Ramos (cell line): ENCODE measurements around the gene SOHLH1.

Source experiments
- in situ Hi-C: fragments of 300-500 bp; cut with MboI; formaldehyde crosslinking; loops from one replicate; pipeline ENCODE4 v1.14.3; 2022; ENCODE audit warnings: low sequenced_read_pairs; ENCODE audit not compliant: unreplicated experiment

Gene SOHLH1

DNA sequence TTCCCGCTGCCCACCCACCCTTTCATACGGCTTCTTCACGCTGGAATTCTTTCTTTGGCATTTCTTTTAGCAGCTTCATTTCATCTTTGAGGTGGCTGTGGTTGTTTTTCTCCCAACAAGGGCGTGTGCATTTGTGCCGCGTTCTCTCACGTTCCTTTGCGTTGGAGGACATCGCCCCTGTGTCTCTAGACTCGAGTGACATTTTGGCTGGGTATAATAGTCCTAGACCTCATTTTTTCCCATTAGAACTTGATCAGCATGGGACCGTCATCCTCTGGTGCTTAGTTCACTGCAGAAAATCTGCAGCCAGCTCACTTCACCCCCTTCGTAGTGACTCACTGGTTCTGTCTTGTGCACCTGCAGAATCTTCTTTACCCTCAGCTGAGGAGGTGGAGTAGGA lies 32.2 kb upstream of the SOHLH1 start:
- in situ Hi-C loops, result no loop called here

DNA sequence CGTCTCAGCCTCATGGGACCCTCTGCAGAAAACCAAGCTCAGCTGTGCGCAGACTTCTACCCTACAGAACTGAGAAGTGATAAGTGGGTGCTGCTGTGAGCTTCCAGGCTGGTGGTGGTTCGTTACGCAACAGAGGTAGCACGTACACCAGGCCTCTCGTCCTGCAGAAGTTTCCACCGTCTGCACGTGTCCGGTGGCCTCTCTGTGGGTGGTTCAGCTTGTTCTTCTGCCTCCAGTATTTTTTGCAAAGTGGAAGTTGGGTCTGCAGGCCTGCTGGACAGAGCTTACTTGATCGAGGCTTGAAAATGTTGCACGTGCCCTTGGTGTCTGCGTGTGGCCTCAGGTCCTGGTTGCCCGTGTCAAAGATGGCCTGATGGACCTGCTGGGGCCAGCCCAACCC lies 30.2 kb upstream of the SOHLH1 start:
- in situ Hi-C loops, result no loop called here

DNA sequence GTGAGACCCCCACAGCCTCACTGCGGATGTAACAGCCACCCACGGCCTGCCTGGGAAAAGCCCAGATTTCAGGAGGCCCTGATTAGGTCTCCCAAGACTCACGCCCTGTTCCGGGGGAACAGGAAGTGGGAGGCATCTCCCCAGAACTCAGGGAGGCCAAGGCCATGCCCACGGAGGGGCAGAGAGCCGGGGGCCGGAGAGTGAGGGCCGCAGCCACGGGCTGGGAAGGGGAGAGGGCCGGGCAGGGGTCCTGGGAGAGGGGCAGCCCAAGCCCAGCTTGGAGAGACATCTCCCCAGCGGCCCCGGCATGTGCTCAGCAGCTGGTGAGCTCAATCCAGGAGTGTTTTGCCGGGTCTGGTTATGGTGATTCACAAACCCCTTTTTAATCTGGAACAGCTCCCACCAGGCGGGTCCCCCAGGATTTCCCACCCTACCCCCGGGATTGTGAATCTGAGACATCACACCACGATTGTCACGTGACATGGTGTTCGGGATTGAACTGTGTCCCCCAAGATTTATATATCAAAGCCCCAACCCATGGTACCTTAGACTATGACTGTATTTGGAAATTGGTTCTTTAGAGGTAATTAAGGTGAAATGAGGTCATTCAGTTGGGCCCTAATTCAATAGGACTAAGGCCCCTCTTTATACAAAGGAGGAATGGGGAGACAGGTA lies 29.3 kb upstream of the SOHLH1 start:
- in situ Hi-C loops, result no loop called here

DNA sequence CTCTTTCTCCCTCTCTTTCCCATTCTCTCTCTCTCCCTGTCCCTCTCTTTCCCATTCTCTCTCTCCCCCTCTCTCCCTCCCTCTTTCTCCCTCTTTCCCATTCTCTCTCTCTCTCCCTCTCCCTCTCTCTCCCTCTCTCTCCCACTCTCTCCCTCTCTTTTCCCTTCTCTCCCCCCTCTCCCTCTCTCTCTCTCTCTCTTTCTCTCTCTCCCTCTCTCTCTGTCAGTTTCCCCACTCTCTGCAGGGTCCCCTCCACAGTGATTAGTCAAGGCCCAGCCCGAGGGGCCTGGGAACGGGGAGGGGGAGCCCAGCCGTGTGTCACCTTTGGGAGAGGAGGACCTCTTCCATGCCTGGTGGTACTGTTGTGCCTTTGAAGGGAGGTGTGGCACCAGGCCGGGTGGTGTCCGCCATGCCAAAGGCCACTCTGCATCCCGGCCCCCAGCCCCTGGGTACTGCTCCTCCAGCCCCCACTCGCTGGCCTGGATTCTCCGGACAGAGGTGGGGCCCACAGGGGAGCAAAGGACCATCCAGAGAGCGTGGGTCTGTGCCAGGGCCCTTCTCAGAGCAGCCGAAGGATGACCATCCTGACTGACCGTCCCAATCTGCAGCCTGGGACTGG lies 28.1 kb upstream of the SOHLH1 start:
- in situ Hi-C loops, result no loop called here

DNA sequence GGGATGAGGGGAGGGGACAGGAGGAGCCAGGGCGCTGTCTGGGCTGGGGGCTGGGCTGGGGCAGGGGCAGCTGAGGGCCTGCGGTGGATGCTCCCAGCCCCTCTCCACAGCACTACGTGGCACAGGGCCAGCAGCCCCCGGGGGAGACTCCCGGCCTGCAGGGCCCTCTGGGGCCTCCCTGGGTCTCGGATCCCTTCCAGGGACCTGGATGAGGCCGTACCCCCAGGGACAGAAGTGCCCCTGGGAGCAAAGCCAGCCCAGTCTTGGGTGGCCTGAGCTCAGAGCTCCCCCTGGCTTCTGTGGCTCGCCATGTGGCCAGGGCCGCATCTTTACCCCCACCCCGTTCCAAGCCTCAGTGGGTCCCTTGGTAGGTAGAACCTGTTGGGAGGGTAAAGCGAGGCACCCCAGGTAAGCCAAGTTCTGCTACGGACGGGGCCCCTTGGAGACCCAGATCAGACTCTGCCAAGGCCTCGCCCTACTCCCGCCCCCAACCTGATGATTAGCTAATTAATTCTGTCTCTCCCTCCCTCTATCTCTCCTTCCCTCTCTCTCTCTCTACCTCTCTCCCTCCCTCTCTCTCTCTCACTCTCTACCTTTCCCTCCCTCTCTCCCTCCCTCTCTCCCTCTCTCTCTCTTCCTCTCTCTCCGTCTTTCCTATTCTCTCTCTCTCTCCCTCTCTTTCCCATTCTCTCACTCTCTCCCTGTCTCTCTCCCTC lies 27.0 kb upstream of the SOHLH1 start:
- in situ Hi-C loops, result no loop called here

DNA sequence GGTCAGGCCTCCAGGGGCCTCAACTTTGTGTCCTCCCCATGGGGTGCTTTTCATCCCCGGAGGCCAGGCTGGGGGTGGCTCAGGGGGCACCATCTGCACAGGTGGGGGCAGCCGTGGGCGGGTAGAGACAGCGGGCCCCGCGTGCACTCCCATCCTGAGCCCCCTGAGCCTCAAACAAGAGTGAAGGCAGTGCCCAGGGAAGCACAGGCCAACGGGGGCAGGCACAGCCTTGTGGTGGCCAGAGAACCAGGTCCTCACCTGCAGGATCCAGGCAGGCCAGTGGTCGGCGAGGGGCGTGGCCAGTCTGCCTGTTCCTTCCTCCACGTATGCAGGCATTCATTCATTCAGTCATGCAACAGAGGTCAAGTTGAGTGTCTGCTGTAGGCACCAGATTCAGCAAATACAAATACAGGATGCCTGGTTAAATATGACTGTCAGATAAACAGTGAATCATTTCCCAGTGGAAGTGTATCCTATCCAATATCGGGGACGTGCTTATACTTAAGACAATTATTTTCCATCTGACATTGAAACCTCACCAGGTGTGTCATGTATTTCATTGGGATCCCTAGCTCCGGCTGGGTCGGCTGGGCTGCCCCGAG lies 25.0 kb upstream of the SOHLH1 start:
- in situ Hi-C loops, result no loop called here

DNA sequence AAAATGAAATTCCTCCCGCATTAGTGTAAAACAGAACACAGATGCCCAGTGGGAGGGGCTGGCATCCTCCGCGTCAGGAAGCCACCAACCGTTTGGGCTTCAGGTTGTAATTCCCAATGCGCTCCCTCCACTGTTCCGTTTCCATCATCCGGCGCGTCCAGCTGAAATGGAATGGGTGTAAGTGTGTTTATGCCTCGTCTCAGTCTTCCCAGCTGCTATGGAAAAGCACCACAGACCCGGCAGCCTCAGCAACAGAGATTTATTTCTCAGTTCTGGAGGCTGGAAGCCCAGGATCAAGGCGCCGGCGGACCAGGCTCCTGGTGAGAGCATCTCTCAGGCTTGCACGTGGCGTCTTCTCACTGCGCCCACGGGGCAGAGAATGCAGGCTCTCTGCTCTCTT lies 23.1 kb upstream of the SOHLH1 start:
- in situ Hi-C loops, result no loop called here

DNA sequence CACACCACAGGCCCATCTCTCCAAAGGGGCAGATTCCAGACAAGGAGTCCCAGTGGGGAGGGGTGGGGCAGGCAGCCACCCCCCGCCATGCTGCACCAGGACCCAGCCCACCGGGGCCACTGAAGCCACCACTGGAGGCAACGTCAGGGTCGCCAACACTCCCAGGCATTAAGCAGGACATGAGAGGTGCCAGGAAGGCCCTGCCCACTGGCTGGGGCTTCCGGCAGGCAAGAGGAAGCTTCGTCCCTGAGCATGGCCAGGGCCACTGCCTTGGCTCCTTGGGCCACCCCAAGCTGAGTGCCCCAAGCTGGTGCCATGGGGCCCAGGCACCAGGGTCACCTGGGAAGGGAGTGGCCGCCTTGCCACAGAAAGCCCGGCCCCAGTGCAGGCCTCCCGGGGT lies 20.2 kb upstream of the SOHLH1 start:
- in situ Hi-C loops, result no loop called here

DNA sequence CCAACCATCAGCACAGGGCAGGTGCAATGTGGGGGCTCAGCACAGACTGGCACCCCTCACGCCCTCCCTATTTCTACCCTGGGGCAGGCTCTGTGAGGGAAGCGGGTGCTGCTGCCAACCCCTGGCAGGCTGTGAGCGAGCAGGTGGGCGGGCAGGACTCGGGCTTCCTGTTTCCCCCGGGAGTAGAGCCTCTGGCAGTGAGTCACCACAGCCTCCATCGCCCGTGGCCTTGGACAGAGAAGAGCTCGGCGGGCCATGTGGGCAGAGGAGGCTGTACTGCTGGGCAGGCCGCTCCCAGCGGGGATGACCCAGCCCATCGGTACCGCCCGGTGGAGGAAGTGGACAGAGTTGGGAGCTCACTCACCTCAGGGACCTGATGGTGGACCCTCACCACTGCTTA lies 19.3 kb upstream of the SOHLH1 start:
- in situ Hi-C loops, result no loop called here

DNA sequence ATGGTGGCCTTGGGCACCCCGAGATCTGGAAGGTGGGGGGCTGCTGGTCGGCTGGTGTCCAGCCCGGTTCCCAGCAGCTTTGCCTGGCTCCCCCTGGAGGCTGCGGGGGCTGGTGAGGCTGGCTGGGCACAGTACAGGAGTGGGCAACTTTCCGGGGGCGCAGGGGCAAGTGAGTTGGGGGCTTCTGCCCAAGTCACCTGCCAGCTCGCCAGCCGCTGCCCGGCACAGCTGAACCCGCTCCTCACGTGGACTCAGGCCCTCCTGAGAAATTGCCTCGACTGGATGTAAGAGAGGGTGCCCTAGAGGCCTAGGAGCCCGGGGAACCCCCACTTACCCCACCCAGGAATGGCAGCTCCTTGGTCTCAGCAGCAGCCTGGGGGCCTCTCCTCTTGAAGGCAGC lies 18.1 kb upstream of the SOHLH1 start:
- in situ Hi-C loops, result no loop called here

DNA sequence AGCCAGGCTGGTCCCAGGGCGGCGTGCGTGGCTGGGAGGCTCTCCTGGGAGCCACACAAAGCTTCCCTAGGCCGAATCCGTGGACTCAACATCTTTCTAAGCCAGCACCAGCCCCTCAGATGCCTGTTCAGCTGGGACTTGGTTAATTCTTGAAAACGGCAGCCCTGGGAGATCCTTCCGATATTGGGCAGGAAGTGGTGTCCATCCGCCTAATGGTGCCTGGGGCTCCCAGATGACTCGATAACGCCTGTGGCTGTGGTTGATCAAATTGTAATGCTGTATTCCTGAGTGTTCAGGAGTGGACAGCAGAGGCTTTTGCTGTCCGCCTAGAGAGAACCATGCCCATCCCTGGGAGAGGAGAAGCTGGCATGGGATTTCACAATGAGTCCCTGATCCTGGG lies 16.8 kb upstream of the SOHLH1 start:
- in situ Hi-C loops, result no loop called here

DNA sequence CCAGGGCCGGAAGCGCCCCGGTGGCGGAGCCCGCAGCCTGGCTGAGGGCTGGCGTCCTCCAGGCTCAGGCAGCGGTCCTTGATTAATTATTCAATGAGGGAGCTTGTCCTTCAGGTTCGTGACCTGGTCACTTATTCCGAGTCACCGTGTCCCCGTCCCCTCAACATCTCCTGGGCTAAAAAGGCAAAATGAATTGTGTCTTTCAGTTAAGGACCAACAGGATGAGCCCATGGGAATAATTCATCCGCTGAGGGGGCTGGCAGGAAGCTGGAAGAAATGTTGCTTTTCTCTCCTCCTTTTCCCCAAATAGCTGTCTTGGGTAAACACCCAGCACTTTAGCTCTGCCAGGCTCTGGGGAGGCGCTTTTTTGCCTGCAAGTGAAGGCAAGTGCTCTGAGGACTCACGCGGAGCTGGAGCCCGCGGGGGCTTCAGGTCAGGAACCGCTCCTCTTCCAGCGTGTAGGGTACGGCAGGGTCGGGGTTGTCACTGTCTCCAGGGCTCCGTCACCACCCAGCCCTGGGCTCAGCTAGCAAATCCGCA lies 15.8 kb upstream of the SOHLH1 start:
- in situ Hi-C loops, result no loop called here

DNA sequence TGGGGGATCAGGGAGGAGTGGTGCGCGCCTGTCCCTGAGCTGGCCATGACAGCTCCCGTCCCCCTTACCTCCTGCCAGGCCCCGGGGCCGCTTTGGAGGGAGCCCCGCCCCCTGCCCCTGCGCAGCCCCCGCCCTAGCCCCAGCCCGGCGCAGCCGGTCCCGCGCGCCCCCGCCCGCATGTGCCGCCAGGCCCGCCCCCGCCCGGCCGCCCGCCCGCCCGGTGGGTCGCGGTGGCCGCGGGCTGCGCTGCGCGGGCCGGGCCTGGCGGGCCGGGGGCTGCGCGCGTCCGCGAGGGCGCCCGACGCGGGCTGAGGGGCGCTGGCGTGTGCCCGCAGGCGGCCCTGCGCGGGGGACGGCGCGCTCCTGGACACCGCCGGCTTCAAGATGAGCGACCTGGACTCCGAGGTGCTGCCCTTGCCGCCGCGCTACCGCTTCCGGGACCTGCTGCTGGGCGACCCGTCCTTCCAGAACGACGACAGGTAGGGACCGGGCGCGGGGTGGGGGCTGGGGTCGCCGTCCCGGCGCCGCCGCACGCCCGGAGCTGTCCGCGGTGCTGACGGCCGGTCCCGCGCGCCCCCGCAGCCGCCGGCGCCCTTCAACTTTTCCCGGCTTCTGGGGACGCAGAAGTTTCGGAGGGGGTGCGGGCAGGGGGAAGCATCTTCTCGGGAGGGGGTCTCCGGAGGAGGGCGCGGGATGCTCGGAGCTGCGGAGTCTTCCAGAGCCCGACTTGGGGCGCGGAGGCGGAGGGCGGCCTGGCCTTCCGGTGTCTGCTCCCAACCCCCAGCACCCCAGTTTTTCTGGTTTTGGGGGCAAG lies 15.2 kb upstream of the SOHLH1 start:
- in situ Hi-C loops, result no loop called here

DNA sequence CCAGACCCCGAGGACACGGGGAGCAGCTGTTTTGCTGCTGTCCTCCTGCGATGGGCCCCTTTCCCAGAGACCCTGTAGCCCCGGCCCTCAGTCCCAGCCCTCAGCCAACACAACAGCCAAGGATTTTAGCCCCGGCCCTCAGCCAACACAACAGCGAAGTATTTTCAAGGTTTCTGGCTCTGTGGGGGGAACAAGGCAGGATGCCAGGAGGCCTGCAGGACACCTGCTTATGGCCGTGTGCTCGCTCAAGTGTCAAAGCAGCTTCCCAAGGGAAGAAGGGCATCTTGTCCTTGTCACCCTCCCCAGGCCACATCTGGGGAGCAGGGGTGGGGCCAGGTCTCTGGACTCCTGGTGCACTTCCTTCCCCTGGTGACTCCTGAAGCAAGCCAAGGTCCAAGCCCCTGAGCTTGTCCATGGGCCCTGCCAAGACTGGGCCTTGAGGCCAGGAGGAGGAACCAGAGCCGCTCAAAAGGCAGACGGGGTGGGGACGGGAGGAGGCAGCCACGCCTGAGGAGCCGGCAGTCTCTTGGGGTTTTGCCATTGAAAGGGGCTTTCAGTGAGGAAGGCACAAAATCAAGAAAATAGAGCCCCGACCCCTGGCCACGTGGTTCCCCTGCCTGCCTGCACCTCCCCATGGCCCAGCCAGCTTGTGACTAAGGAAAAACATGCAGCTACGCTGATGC lies 13.5 kb upstream of the SOHLH1 start:
- in situ Hi-C loops, result no loop called here

DNA sequence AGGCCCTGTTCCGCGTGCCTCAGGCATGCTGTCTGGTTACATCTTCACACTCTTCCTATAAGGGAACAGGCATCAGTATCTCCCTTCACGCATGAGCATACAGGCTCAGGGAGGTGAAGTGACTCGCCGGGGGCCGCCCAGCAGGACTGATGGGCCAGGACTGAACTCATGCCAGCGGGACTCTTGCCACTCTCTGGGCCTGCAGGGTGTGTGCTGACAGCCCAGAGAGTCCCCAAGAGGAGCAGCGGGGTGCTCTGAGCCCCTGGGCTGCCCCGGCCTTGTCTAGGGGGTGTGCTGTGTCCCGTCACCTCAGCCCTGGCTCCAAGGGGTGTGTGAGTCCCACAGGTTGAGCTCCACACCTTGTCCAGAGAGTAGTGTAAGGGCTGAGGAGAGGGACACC lies 12.6 kb upstream of the SOHLH1 start:
- in situ Hi-C loops, result no loop called here

DNA sequence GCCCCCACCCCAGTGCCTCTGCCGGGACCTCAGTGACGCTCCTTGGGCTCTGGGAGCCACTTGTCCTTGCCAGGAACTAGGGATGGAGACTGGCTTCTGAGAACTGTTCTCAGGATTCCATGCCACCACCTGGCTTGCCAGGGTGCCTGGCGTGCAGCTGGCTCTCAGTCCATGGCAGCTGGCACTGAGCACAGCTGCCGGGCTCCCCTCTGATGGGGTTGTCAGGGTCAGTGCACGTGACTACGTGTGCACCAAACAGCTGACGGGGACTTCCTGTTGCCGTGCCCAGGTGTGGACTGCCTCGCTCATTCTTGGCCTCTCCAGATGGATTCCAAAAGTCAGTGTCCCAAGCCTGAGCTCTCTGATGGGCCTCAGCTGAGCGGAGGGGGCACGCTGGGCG lies 12.1 kb upstream of the SOHLH1 start:
- in situ Hi-C loops, result no loop called here

DNA sequence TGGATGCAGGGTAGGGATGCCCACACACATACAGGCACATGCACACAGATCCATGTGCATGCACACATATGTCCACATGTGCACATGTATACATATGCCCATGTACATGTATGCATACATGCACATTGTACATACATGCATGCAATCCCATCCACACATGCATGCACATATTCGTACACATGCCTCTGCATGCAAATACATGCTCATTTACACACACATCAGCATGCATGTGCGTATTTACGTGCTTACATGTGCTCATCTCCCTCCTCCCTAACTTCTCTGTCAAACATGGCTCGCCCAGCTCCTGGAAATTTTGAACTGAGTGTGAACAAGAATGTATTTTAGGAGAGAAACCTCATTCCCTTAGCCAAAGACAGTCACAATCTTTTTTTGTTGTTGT lies 8.9 kb upstream of the SOHLH1 start:
- in situ Hi-C loops, result no loop called here

DNA sequence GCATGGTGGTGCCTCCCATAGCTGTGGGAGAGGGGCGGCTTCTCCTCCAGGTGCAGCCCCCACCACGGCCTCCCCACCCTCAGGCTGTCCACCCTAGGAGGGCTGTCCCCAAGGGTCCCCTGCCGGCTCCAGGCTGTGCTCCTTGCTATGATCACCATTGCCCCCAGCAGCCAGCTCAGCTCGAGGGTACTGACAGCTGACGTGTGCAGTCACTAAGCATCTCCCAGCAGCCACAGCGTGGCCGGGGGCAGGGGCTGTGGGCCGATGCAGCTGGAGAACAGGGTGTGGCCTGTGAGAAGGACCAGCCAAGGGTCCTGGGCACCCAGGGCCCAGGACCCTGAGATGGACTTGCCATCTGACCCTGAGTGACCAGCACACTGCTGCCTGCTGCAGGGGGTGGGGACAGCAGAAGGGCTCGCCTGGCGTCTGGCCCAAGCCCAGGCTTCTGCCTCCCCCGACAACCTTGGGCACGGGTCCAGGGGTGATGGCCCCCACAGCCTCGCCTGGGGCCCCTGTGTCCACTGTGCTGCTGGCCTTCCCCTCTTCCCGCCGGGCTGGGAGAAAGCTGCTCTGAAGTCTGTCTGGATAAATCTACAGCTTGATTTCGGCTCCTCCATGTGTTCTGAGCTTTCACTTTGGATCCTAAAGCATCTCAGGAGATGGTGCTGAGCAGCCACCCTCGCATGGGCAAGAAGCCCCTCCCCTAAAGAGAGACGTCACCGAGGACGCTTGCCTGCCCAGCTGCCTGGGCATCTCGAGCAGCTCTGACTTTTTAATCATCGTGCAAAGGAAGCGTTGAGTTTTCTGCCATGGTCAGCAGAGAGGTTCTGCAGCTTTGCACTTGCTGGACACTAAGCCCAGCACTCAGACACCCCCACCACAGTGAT lies 8.2 kb upstream of the SOHLH1 start:
- in situ Hi-C loops, result no loop called here

DNA sequence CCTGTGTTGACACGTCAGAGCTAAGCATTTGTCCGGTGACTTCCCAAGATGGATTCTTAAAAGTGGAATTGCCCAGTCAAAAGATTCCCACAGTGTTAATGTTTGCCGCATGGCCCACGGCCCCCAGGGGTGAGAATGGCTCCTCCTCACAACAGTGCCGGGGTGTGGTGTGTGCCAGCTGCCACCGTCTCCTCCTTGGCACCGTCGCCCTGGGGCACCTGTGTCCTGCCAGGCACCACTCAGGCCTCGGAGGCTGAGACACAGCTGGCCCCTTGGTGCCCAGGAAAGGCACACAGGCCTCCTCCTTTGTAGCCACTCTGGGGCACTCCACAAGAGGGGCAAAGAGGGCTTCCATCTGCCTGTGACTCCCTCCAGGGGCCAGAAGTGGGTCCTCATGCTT lies 7.0 kb upstream of the SOHLH1 start:
- in situ Hi-C loops, result no loop called here
